ENCODE results near the gene WDR46. TPM values are rescaled to one million over a fixed set of nuclear protein-coding genes. Genes with fewer than 3 reads are reported as not detected.

Gene WDR46
- polyA plus RNA-seq (2013, experiment 1 of 4), result 60.2 TPM
- polyA plus RNA-seq (2013, experiment 2 of 4), result 61.4 TPM
- 40.2 TPM for polyA plus RNA-seq (2013, experiment 3 of 4)
- polyA plus RNA-seq (2013, experiment 4 of 4), result 50.6 TPM

GRCh38 chr6:33288921-33289783 lies at the start of gene WDR46, which contains the start of gene PFDN6:
WDR46 (minus strand) TSS chr6:33289239; CDS start chr6:33289170, 69 bp downstream.
PFDN6 (plus strand) TSS chr6:33289601; CDS start chr6:33289857, 256 bp downstream.
- 0% methylated on average over 43 of the region's 43 CpGs for WGBS, 2 experiments
- Histone ChIP-seq H3K27ac (ENCODE audit: insufficient read depth, low read depth, low read length, poor library complexity, severe bottlenecking) (no peak within 1 kb of the TSS), H3K36me3 (ENCODE audit: control insufficient read depth, insufficient read depth, low read length) (peaks cover 23% of the 10 kb centered on the region), H3K27me3 (ENCODE audit: control insufficient read depth, insufficient read depth, low read length, poor library complexity, severe bottlenecking) (no peaks in the 10 kb centered on the region), H3K4me3 (ENCODE audit: insufficient read depth, low read depth, low read length) (peak within 1 kb of the TSS; percentile 85), H3K4me1 (ENCODE audit: control insufficient read depth, insufficient read depth, low read length) (peaks cover 9% of the 10 kb centered on the region), H3K9me3 (ENCODE audit: control insufficient read depth, low read length) (no peaks in the 10 kb centered on the region)

GRCh38 chr6:33336495-33336894 lies 47.5 kb upstream of the WDR46 start:
- no peaks in the 10 kb centered on the region for H3K4me1 ChIP-seq (ENCODE audit: control insufficient read depth, insufficient read depth, low read length)
- no peaks in the 10 kb centered on the region for H3K27me3 ChIP-seq (ENCODE audit: control insufficient read depth, insufficient read depth, low read length, poor library complexity, severe bottlenecking)
- no peak overlapping the region for H3K27ac ChIP-seq (ENCODE audit: insufficient read depth, low read depth, low read length, poor library complexity, severe bottlenecking)
- no peaks in the 10 kb centered on the region for H3K36me3 ChIP-seq (ENCODE audit: control insufficient read depth, insufficient read depth, low read length)
- H3K9me3 ChIP-seq (ENCODE audit: control insufficient read depth, low read length), result no peaks in the 10 kb centered on the region
- H3K4me3 ChIP-seq (ENCODE audit: insufficient read depth, low read depth, low read length), result no peak overlapping the region
- WGBS, 2 experiments, result 92 to 94% methylated on average over 3 of the region's 3 CpGs

DNA sequence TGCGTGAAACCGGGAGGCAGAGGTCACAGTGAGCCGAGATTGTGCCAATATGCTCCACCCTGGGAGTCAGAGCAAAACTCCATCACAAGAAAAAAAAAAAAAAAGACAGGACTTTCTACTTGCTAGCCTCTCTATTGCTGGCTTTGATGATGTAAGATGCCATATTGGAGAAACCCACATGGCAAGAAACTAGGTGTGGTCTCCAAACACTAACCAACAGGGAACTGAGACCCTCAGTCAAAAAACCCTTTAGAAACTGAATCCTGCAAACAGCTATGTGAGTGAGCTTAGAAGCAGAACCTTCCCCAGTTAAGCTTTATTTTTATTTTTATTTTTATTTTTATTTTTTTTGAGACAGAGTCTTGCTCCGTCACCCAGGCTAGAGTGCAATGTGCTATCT lies 46.9 kb upstream of the WDR46 start:
- Histone ChIP-seq H3K36me3 (ENCODE audit: control insufficient read depth, insufficient read depth, low read length) (no peaks in the 10 kb centered on the region), H3K27me3 (ENCODE audit: control insufficient read depth, insufficient read depth, low read length, poor library complexity, severe bottlenecking) (no peaks in the 10 kb centered on the region), H3K4me1 (ENCODE audit: control insufficient read depth, insufficient read depth, low read length) (no peaks in the 10 kb centered on the region), H3K4me3 (ENCODE audit: insufficient read depth, low read depth, low read length) (no peak overlapping the region), H3K27ac (ENCODE audit: insufficient read depth, low read depth, low read length, poor library complexity, severe bottlenecking) (no peak overlapping the region), H3K9me3 (ENCODE audit: control insufficient read depth, low read length) (no peaks in the 10 kb centered on the region)
- 84 to 91% methylated on average over 4 of the region's 4 CpGs for WGBS, 2 experiments

DNA sequence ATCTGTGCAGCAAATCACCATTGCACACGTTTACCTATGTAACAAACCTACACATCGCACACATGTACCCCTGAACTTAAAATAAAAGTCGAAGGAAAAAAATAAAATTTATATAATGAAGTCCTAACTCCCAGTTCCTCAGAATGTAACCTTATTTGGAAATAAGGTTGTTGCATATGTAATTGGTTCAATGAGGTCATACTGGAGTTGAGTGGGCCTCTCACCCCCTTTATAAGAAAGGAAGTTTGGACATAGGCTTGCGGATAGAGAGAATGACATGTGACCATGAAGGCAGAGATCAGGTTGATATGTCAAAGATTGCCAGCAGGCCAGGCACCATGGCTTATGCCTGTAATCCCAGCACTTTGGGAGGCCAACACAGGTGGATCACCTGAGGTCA lies 44.6 kb upstream of the WDR46 start:
- WGBS, 2 experiments, result 85 to 92% methylated on average over 1 to 3 of the region's 4 CpGs

GRCh38 chr6:33330736-33331135 lies 41.7 kb upstream of the WDR46 start:
- no peak overlapping the region for H3K4me3 ChIP-seq (ENCODE audit: insufficient read depth, low read depth, low read length)
- H3K27ac ChIP-seq (ENCODE audit: insufficient read depth, low read depth, low read length, poor library complexity, severe bottlenecking), result no peak overlapping the region
- H3K27me3 ChIP-seq (ENCODE audit: control insufficient read depth, insufficient read depth, low read length, poor library complexity, severe bottlenecking), result no peaks in the 10 kb centered on the region
- no peaks in the 10 kb centered on the region for H3K36me3 ChIP-seq (ENCODE audit: control insufficient read depth, insufficient read depth, low read length)
- 94 to 96% methylated on average over 9 to 10 of the region's 10 CpGs for WGBS, 2 experiments
- H3K9me3 ChIP-seq (ENCODE audit: control insufficient read depth, low read length), result no peaks in the 10 kb centered on the region
- no peaks in the 10 kb centered on the region for H3K4me1 ChIP-seq (ENCODE audit: control insufficient read depth, insufficient read depth, low read length)

More for the DNA sequence above, 44.6 kb upstream of the WDR46 start:
- H3K27ac ChIP-seq (ENCODE audit: insufficient read depth, low read depth, low read length, poor library complexity, severe bottlenecking), result no peak overlapping the region
- H3K4me3 ChIP-seq (ENCODE audit: insufficient read depth, low read depth, low read length), result no peak overlapping the region
- no peaks in the 10 kb centered on the region for H3K27me3 ChIP-seq (ENCODE audit: control insufficient read depth, insufficient read depth, low read length, poor library complexity, severe bottlenecking)
- no peaks in the 10 kb centered on the region for H3K4me1 ChIP-seq (ENCODE audit: control insufficient read depth, insufficient read depth, low read length)
- no peaks in the 10 kb centered on the region for H3K9me3 ChIP-seq (ENCODE audit: control insufficient read depth, low read length)
- no peaks in the 10 kb centered on the region for H3K36me3 ChIP-seq (ENCODE audit: control insufficient read depth, insufficient read depth, low read length)

- peaks cover 2% of the 10 kb centered on the region for H3K4me1 ChIP-seq (ENCODE audit: control insufficient read depth, insufficient read depth, low read length)
- H3K9me3 ChIP-seq (ENCODE audit: control insufficient read depth, low read length), result no peaks in the 10 kb centered on the region
- WGBS, 2 experiments, result 81 to 85% methylated on average over 5 of the region's 5 CpGs
- no peaks in the 10 kb centered on the region for H3K27me3 ChIP-seq (ENCODE audit: control insufficient read depth, insufficient read depth, low read length, poor library complexity, severe bottlenecking)
- H3K36me3 ChIP-seq (ENCODE audit: control insufficient read depth, insufficient read depth, low read length), result no peaks in the 10 kb centered on the region
- no peak overlapping the region for H3K4me3 ChIP-seq (ENCODE audit: insufficient read depth, low read depth, low read length)
- H3K27ac ChIP-seq (ENCODE audit: insufficient read depth, low read depth, low read length, poor library complexity, severe bottlenecking), result no peak overlapping the region
Observed at GRCh38 chr6:33329058-33329457, 40.0 kb upstream of the WDR46 start.

GRCh38 chr6:33324125-33324524 lies 35.1 kb upstream of the WDR46 start:
- peaks cover 28% of the 10 kb centered on the region for H3K4me1 ChIP-seq (ENCODE audit: control insufficient read depth, insufficient read depth, low read length)
- H3K27ac ChIP-seq (ENCODE audit: insufficient read depth, low read depth, low read length, poor library complexity, severe bottlenecking), result no peak overlapping the region
- H3K36me3 ChIP-seq (ENCODE audit: control insufficient read depth, insufficient read depth, low read length), result peaks cover 20% of the 10 kb centered on the region
- H3K27me3 ChIP-seq (ENCODE audit: control insufficient read depth, insufficient read depth, low read length, poor library complexity, severe bottlenecking), result no peaks in the 10 kb centered on the region
- WGBS, 2 experiments, result 67 to 75% methylated on average over 7 of the region's 7 CpGs
- H3K9me3 ChIP-seq (ENCODE audit: control insufficient read depth, low read length), result no peaks in the 10 kb centered on the region
- H3K4me3 ChIP-seq (ENCODE audit: insufficient read depth, low read depth, low read length), result no peak overlapping the region

DNA sequence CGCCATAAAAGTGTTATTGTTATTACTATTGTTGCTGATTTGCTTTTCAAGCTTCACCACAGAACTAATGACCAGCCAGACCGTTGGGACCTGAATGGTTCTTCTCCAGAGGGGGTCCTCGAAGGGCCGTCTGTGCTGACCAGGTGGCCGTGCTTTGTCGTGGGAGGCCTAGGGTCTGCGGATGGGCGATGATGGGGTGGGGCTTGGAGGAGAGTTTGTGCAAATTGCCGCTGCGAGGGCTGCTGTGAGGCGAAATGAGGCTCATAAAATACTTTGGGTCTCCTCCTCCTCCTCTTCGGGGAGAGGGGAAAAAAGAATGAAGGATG lies 34.5 kb upstream of the WDR46 start:
- H3K9me3 ChIP-seq (ENCODE audit: control insufficient read depth, low read length), result no peaks in the 10 kb centered on the region
- peak overlapping the region; percentile 58 for H3K4me3 ChIP-seq (ENCODE audit: insufficient read depth, low read depth, low read length)
- 5 to 7% methylated on average over 12 of the region's 12 CpGs for WGBS, 2 experiments
- H3K27ac ChIP-seq (ENCODE audit: insufficient read depth, low read depth, low read length, poor library complexity, severe bottlenecking), result peak overlapping the region; percentile 47
- peaks cover 26% of the 10 kb centered on the region for H3K36me3 ChIP-seq (ENCODE audit: control insufficient read depth, insufficient read depth, low read length)
- H3K27me3 ChIP-seq (ENCODE audit: control insufficient read depth, insufficient read depth, low read length, poor library complexity, severe bottlenecking), result no peaks in the 10 kb centered on the region
- H3K4me1 ChIP-seq (ENCODE audit: control insufficient read depth, insufficient read depth, low read length), result peaks cover 34% of the 10 kb centered on the region

GRCh38 chr6:33321227-33321626 lies 32.2 kb upstream of the WDR46 start:
- no peak overlapping the region for H3K27ac ChIP-seq (ENCODE audit: insufficient read depth, low read depth, low read length, poor library complexity, severe bottlenecking)
- 88 to 92% methylated on average over 9 of the region's 9 CpGs for WGBS, 2 experiments
- H3K36me3 ChIP-seq (ENCODE audit: control insufficient read depth, insufficient read depth, low read length), result peaks cover 26% of the 10 kb centered on the region
- H3K27me3 ChIP-seq (ENCODE audit: control insufficient read depth, insufficient read depth, low read length, poor library complexity, severe bottlenecking), result no peaks in the 10 kb centered on the region
- no peak overlapping the region for H3K4me3 ChIP-seq (ENCODE audit: insufficient read depth, low read depth, low read length)
- H3K9me3 ChIP-seq (ENCODE audit: control insufficient read depth, low read length), result no peaks in the 10 kb centered on the region
- H3K4me1 ChIP-seq (ENCODE audit: control insufficient read depth, insufficient read depth, low read length), result peaks cover 36% of the 10 kb centered on the region

DNA sequence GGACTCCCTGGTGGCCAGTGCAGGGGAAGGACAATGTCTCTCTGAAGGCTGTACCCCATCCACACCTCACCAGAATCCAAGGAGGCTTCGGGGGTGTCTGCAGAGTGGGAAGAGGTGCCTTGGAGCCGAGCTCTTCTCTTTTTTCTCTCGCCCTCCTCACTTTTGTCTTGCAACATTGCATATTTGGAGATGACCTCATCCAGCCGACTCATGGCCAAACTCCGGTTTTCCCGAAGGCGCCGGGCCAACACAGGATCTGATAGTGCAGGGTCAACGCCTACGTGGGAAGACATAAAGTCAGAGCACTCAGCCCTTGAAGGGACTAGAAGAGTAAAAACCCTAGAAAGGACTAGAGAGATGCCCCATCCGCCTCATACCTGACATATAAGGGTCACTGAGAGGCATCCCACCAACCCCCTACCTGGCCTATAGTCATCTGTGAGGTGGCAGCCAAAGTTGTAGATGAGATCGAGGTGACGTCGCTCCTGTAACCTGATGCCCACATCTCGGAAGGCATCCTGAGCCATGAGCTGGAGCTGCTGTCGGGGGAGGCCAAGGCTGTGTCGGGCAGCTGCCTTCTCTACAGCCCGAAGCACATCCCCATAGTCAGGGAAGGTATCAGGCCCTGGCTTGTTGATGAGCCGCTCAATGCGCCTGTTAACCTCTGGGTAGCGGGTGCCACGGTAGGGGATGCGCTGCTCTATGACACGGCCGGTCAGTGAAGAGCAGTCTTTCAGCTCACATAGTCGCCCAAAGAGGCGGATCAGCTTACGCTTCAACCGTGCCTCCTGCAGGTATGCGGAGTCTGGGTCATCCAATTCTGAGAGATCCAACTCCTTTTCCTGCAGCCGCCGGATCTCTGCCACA lies 31.5 kb upstream of the WDR46 start:
- peaks cover 26% of the 10 kb centered on the region for H3K36me3 ChIP-seq (ENCODE audit: control insufficient read depth, insufficient read depth, low read length)
- H3K9me3 ChIP-seq (ENCODE audit: control insufficient read depth, low read length), result no peaks in the 10 kb centered on the region
- no peaks in the 10 kb centered on the region for H3K27me3 ChIP-seq (ENCODE audit: control insufficient read depth, insufficient read depth, low read length, poor library complexity, severe bottlenecking)
- peaks cover 36% of the 10 kb centered on the region for H3K4me1 ChIP-seq (ENCODE audit: control insufficient read depth, insufficient read depth, low read length)
- H3K4me3 ChIP-seq (ENCODE audit: insufficient read depth, low read depth, low read length), result no peak overlapping the region
- H3K27ac ChIP-seq (ENCODE audit: insufficient read depth, low read depth, low read length, poor library complexity, severe bottlenecking), result no peak overlapping the region
- WGBS, 2 experiments, result 88 to 91% methylated on average over 32 of the region's 32 CpGs
